ENCODE measurements around the gene PGBD5. TPM values are rescaled to one million over a fixed set of nuclear protein-coding genes. Genes with fewer than 3 reads are reported as not detected.

Gene PGBD5
- total RNA-seq, 3 donors from 2014 or later (not counting 1 experiment from before 2014, with no cell fraction given) = 0.02 to 0.90 TPM; not detected in 1

- no peaks in the 10 kb centered on the region for H3K36me3 ChIP-seq (ENCODE audit: control insufficient read depth, insufficient read depth, low read length)
- H3K9me3 ChIP-seq (ENCODE audit: control insufficient read depth, insufficient read depth, low read length) = no peaks in the 10 kb centered on the region
- WGBS (ENCODE audit: insufficient coverage) = 64% methylated on average over 6 of the region's 6 CpGs
- no peak for TF ChIP-seq CTCF (IDR thresholded peaks at IDR 0.05)
- Mint-ChIP-seq H3K36me3 (no peaks in the 10 kb centered on the region), H3K4me1 (no peaks in the 10 kb centered on the region), H3K9me3 (no peaks in the 10 kb centered on the region), H3K4me3 (no peak overlapping the region), H3K27me3 (ENCODE audit: low read depth in 2 of 2) (no peaks in the 10 kb centered on the region), H3K27ac (no peak overlapping the region)
- DNase-seq (no peak), ATAC-seq (no peak)
- H3K4me1 ChIP-seq (ENCODE audit: control insufficient read depth, insufficient read depth, low read length) = no peaks in the 10 kb centered on the region
- no peak overlapping the region for H3K27ac ChIP-seq (ENCODE audit: low read length)
- intact Hi-C loops (cut with micrococcal nuclease) = no loop called here
- H3K4me3 ChIP-seq (ENCODE audit: low read length) = no peak overlapping the region
- no peaks in the 10 kb centered on the region for H3K27me3 ChIP-seq (ENCODE audit: control insufficient read depth, insufficient read depth, low read length)
These were observed 122.3 kb downstream of the PGBD5 start for GRCh38 chr1:230303822-230304221.

DNA sequence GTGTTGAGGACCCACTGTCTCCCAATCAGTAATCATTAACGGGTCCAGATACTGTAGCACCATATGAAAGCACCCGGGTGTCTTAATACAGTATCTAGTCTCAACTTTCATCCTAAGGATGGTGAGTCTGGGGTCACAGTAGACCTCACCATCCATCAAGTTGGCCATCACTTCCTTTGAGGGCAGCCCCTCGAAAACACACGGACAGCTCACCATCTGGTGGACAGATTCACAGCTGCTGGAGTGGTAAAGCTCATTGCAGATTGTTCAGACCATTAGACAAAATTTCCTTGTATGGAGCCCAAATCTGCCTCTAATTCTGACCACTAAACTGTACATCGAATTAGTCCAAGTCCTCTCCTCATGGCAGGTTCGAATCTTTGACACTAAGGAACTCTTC is 123.1 kb downstream of the PGBD5 start:
- Mint-ChIP-seq H3K27ac (no peak overlapping the region), H3K27me3 (ENCODE audit: low read depth in 2 of 2) (no peaks in the 10 kb centered on the region), H3K36me3 (no peaks in the 10 kb centered on the region), H3K4me1 (no peaks in the 10 kb centered on the region), H3K4me3 (no peak overlapping the region), H3K9me3 (no peaks in the 10 kb centered on the region)
- DNase-seq (no peak), ATAC-seq (peak in 1 of 3 donors; percentile 36)
- H3K4me3 ChIP-seq (ENCODE audit: low read length) = no peak overlapping the region
- 71% methylated on average over 6 of the region's 6 CpGs for WGBS (ENCODE audit: insufficient coverage)
- no peaks in the 10 kb centered on the region for H3K27me3 ChIP-seq (ENCODE audit: control insufficient read depth, insufficient read depth, low read length)
- no peaks in the 10 kb centered on the region for H3K9me3 ChIP-seq (ENCODE audit: control insufficient read depth, insufficient read depth, low read length)
- TF ChIP-seq CTCF (IDR thresholded peaks at IDR 0.05) = no peak
- H3K4me1 ChIP-seq (ENCODE audit: control insufficient read depth, insufficient read depth, low read length) = no peaks in the 10 kb centered on the region
- intact Hi-C loops (cut with micrococcal nuclease) = no loop called here
- H3K27ac ChIP-seq (ENCODE audit: low read length) = no peak overlapping the region
- H3K36me3 ChIP-seq (ENCODE audit: control insufficient read depth, insufficient read depth, low read length) = no peaks in the 10 kb centered on the region

- ATAC-seq (no peak), DNase-seq (no peak)
- Mint-ChIP-seq H3K4me3 (no peak overlapping the region), H3K27ac (no peak overlapping the region), H3K36me3 (no peaks in the 10 kb centered on the region), H3K27me3 (ENCODE audit: low read depth in 2 of 2) (no peaks in the 10 kb centered on the region), H3K9me3 (no peaks in the 10 kb centered on the region), H3K4me1 (no peaks in the 10 kb centered on the region)
- H3K4me1 ChIP-seq (ENCODE audit: control insufficient read depth, insufficient read depth, low read length) = no peaks in the 10 kb centered on the region
- intact Hi-C loops (cut with micrococcal nuclease) = no loop called here
- WGBS (ENCODE audit: insufficient coverage) = 84% methylated on average over 6 of the region's 6 CpGs
- H3K36me3 ChIP-seq (ENCODE audit: control insufficient read depth, insufficient read depth, low read length) = no peaks in the 10 kb centered on the region
- TF ChIP-seq CTCF (IDR thresholded peaks at IDR 0.05) = no peak
- H3K27me3 ChIP-seq (ENCODE audit: control insufficient read depth, insufficient read depth, low read length) = no peaks in the 10 kb centered on the region
- H3K4me3 ChIP-seq (ENCODE audit: low read length) = no peak overlapping the region
- no peaks in the 10 kb centered on the region for H3K9me3 ChIP-seq (ENCODE audit: control insufficient read depth, insufficient read depth, low read length)
- H3K27ac ChIP-seq (ENCODE audit: low read length) = no peak overlapping the region
These were observed 124.3 kb downstream of the PGBD5 start for GRCh38 chr1:230301822-230302221.

DNA sequence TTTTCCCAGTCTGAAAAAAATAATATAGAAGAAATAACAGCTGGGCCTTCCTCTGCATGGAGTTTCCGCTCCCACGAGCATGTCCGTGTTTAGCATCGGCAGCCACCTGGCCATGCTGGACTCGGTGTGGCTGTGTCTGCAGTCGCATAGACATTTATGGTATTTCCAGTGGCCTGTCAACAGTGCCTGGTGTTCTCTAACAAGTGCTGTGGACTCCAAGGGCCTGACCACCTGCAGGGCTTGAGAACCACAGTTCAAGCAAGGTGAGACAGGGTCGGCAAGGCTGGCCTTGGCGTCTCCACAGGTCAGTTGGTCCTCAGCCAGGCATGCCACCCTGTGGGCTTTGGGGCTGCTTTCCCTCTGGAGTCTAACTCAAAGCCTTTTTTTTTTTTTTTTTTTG is 124.8 kb downstream of the PGBD5 start:
- H3K4me3 ChIP-seq (ENCODE audit: low read length) = no peak overlapping the region
- Mint-ChIP-seq H3K9me3 (no peaks in the 10 kb centered on the region), H3K36me3 (no peaks in the 10 kb centered on the region), H3K4me1 (no peaks in the 10 kb centered on the region), H3K27me3 (ENCODE audit: low read depth in 2 of 2) (no peaks in the 10 kb centered on the region), H3K27ac (no peak overlapping the region), H3K4me3 (no peak overlapping the region)
- WGBS (ENCODE audit: insufficient coverage) = 86% methylated on average over 8 of the region's 8 CpGs
- no peak for TF ChIP-seq CTCF (IDR thresholded peaks at IDR 0.05)
- H3K4me1 ChIP-seq (ENCODE audit: control insufficient read depth, insufficient read depth, low read length) = no peaks in the 10 kb centered on the region
- no peaks in the 10 kb centered on the region for H3K9me3 ChIP-seq (ENCODE audit: control insufficient read depth, insufficient read depth, low read length)
- no peak overlapping the region for H3K27ac ChIP-seq (ENCODE audit: low read length)
- DNase-seq = no peak
- no peaks in the 10 kb centered on the region for H3K36me3 ChIP-seq (ENCODE audit: control insufficient read depth, insufficient read depth, low read length)
- intact Hi-C loops (cut with micrococcal nuclease) = no loop called here
- no peaks in the 10 kb centered on the region for H3K27me3 ChIP-seq (ENCODE audit: control insufficient read depth, insufficient read depth, low read length)
- ATAC-seq = no peak
